HUES6 (cell line): Measurements from ENCODE around the gene AKAP13.

Experiments used
- H3K27ac ChIP-seq: 2 replicates; pipeline ENCODE4 v1.7.0; 2013; ENCODE audit warnings: low read depth, mild to moderate bottlenecking, low read length, inconsistent platforms
- H3K27me3 ChIP-seq: 2 replicates; pipeline ENCODE4 v1.6.1; 2013; ENCODE audit warnings: low read length; ENCODE audit not compliant: control insufficient read depth, insufficient read depth
- H3K36me3 ChIP-seq: 2 replicates; pipeline ENCODE4 v1.6.1; 2013; ENCODE audit warnings: low read length; ENCODE audit not compliant: control insufficient read depth, insufficient read depth
- H3K4me1 ChIP-seq: 2 replicates; pipeline ENCODE4 v1.6.1; 2013; ENCODE audit warnings: low read length; ENCODE audit not compliant: control insufficient read depth, insufficient read depth
- H3K4me3 ChIP-seq: 2 replicates; pipeline ENCODE4 v1.5.1; 2013; ENCODE audit warnings: low read depth, low read length
- H3K9ac ChIP-seq: one replicate; pipeline ENCODE4 v1.6.1; 2013; ENCODE audit warnings: mild to moderate bottlenecking, low read length
- H3K9me3 ChIP-seq: 2 replicates; pipeline ENCODE4 v1.6.1; 2013; ENCODE audit warnings: low read depth, low read length; ENCODE audit not compliant: control insufficient read depth, insufficient read depth

The AKAP13 gene

GRCh38 chr15:85727068-85727467, 346.7 kb downstream of the AKAP13 start:
- Histone ChIP-seq H3K27me3 (no peaks in the 10 kb centered on the region), H3K4me3 (no peak overlapping the region), H3K27ac (no peak overlapping the region), H3K36me3 (peaks cover 76% of the 10 kb centered on the region), H3K9ac (no peak overlapping the region), H3K9me3 (no peaks in the 10 kb centered on the region; the same call in 1 of the 2 replicates), H3K4me1 (no peaks in the 10 kb centered on the region)

- H3K9ac ChIP-seq = no peak overlapping the region
- H3K4me3 ChIP-seq = no peak overlapping the region
- H3K4me1 ChIP-seq = no peaks in the 10 kb centered on the region
- H3K36me3 ChIP-seq = peaks cover 80% of the 10 kb centered on the region
- H3K27me3 ChIP-seq = no peaks in the 10 kb centered on the region
- peaks cover 8% of the 10 kb centered on the region for H3K9me3 ChIP-seq
- H3K27ac ChIP-seq = no peak overlapping the region
Observed at GRCh38 chr15:85730001-85730820, 349.8 kb downstream of the AKAP13 start.

GRCh38 chr15:85733416-85733815, 353.0 kb downstream of the AKAP13 start:
- Histone ChIP-seq H3K9me3 (peaks cover 8% of the 10 kb centered on the region), H3K4me1 (no peaks in the 10 kb centered on the region), H3K36me3 (peaks cover 76% of the 10 kb centered on the region), H3K9ac (no peak overlapping the region), H3K27ac (no peak overlapping the region), H3K27me3 (no peaks in the 10 kb centered on the region), H3K4me3 (no peak overlapping the region)

GRCh38 chr15:85737061-85737460, 356.7 kb downstream of the AKAP13 start:
- H3K4me1 ChIP-seq = no peaks in the 10 kb centered on the region
- H3K27me3 ChIP-seq = no peaks in the 10 kb centered on the region
- no peak overlapping the region for H3K9ac ChIP-seq
- no peak overlapping the region for H3K4me3 ChIP-seq
- H3K9me3 ChIP-seq = peaks cover 8% of the 10 kb centered on the region
- peaks cover 69% of the 10 kb centered on the region for H3K36me3 ChIP-seq
- H3K27ac ChIP-seq = no peak overlapping the region

- Histone ChIP-seq H3K9ac (no peak overlapping the region), H3K4me3 (no peak overlapping the region), H3K4me1 (no peaks in the 10 kb centered on the region), H3K36me3 (peaks cover 69% of the 10 kb centered on the region), H3K27me3 (no peaks in the 10 kb centered on the region), H3K9me3 (no peaks in the 10 kb centered on the region), H3K27ac (no peak overlapping the region)
Observed at GRCh38 chr15:85741021-85741421, 360.6 kb downstream of the AKAP13 start.

GRCh38 chr15:85741662-85742061, 361.3 kb downstream of the AKAP13 start:
- Histone ChIP-seq H3K4me1 (no peaks in the 10 kb centered on the region), H3K4me3 (no peak overlapping the region), H3K36me3 (peaks cover 65% of the 10 kb centered on the region), H3K9me3 (no peaks in the 10 kb centered on the region), H3K27me3 (no peaks in the 10 kb centered on the region), H3K27ac (no peak overlapping the region), H3K9ac (no peak overlapping the region)

- no peaks in the 10 kb centered on the region for H3K27me3 ChIP-seq
- no peak overlapping the region for H3K9ac ChIP-seq
- H3K4me3 ChIP-seq = no peak overlapping the region
- peaks cover 3% of the 10 kb centered on the region for H3K4me1 ChIP-seq
- no peaks in the 10 kb centered on the region for H3K9me3 ChIP-seq
- H3K27ac ChIP-seq = no peak overlapping the region
- peaks cover 66% of the 10 kb centered on the region for H3K36me3 ChIP-seq
Observed at GRCh38 chr15:85742186-85742821, 361.9 kb downstream of the AKAP13 start.

- Histone ChIP-seq H3K4me3 (no peak overlapping the region), H3K27ac (no peak overlapping the region), H3K36me3 (peaks cover 73% of the 10 kb centered on the region), H3K9ac (no peak overlapping the region), H3K9me3 (no peaks in the 10 kb centered on the region), H3K4me1 (peaks cover 15% of the 10 kb centered on the region), H3K27me3 (no peaks in the 10 kb centered on the region)
Observed at GRCh38 chr15:85743392-85744055, 363.1 kb downstream of the AKAP13 start.

GRCh38 chr15:85744579-85744978, 364.2 kb downstream of the AKAP13 start:
- no peak overlapping the region for H3K27ac ChIP-seq
- peaks cover 24% of the 10 kb centered on the region for H3K4me1 ChIP-seq
- no peaks in the 10 kb centered on the region for H3K27me3 ChIP-seq
- peaks cover 76% of the 10 kb centered on the region for H3K36me3 ChIP-seq
- no peak overlapping the region for H3K4me3 ChIP-seq
- no peaks in the 10 kb centered on the region for H3K9me3 ChIP-seq
- no peak overlapping the region for H3K9ac ChIP-seq

GRCh38 chr15:85745023-85745422, 364.6 kb downstream of the AKAP13 start:
- H3K4me1 ChIP-seq = peaks cover 27% of the 10 kb centered on the region
- H3K27me3 ChIP-seq = no peaks in the 10 kb centered on the region
- H3K4me3 ChIP-seq = no peak overlapping the region
- no peak overlapping the region for H3K9ac ChIP-seq
- no peaks in the 10 kb centered on the region for H3K9me3 ChIP-seq
- peaks cover 74% of the 10 kb centered on the region for H3K36me3 ChIP-seq
- H3K27ac ChIP-seq = no peak overlapping the region
